ENCODE data around the gene MBD6.
A peak's percentile ranks its signal among the peaks of the same experiment; 100 is the strongest.
"Not testable (repeated sequence)": the region's sequence is repeated elsewhere in the genome, so short reads cannot be mapped to it uniquely, and the experiment has no call there.

The MBD6 gene

GRCh38 chr12:57515408-57515933 is 7.2 kb upstream of the MBD6 start:
- DNase-seq: no peak

GRCh38 chr12:57515934-57516541 is 6.6 kb upstream of the MBD6 start:
- no peak for DNase-seq

- DNase-seq: no peak
Observed at GRCh38 chr12:57516617-57517153, 5.9 kb upstream of the MBD6 start.

- DNase-seq: no peak
Observed at GRCh38 chr12:57517187-57517586, 5.4 kb upstream of the MBD6 start.

DNA sequence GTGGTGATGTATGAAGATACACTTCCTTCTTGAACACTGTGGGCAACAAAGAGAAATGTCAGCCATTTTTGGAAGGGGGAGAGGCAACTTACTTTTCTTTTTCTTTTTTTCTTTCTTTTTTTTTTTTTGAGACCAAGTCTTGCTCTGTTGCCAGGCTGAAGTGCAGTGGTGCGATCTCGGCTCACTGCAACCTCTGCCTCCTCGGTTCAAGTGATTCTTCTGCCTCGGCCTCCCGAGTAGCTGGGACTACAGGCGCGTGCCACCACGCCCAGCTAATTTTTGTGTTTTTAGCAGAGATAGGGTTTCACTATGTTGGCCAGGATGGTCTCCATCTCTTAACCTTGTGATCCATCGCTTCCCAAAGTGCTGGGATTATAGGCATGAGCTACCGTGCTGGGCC is 4.9 kb upstream of the MBD6 start:
- not testable (repeated sequence) for DNase-seq

GRCh38 chr12:57518176-57518919 is 4.3 kb upstream of the MBD6 start:
- no peak for DNase-seq

- DNase-seq: peak; percentile 54
Observed at GRCh38 chr12:57518920-57519795, 3.5 kb upstream of the MBD6 start.

DNA sequence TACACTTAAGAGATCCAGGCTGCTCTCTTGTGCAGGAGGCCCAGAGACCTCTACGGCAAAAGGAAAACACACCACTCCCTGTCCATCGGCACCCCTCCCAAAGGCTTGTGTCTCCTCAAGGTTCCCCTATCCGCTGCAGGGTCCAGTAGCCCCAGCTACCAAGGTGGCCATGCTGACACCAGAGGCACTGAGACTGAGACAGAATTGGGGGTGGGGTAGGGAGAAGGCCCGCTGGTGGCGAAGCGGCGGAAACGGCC is 2.9 kb upstream of the MBD6 start:
- DNase-seq: no peak

DNA sequence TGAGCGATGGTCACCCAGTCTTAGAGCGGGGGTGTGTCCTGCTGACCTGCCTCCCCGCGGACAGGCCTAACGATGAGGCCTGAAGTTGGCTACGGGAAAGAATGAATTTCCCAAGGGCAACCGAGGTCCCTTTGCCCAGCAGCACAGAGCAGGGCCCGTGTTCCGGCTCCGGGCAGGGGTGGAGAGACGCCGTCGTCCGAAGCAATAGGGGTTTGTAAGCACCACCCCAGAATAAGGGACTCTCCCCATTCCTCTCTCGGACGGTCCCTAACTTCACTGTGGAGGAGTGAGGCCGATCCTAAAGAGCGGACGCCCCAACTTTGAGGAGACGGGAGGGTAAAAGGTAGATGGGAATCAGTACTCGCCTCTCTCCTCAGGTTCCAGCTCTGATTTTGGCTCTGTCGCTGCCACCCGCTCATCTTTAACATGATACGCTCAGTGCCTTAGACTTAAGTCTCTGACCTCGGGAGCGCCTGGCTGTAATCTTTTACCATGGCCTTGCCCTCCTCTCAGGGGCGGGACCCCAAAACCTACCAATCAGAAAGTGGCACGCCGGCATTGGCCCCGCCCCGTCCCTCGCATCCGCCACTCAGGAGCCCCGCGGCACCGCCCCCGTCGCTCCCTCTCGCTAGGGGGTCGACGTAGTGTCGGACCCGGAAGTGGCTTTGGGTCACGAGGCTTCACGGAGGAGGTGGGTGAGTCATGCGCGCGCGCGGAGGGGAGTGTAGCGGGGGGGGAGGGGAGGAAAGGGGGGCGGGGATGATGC is 2.4 kb upstream of the MBD6 start, which contains the start of gene DDIT3:
Gene DDIT3, minus strand, starts transcription at position 462 of the 766 bp plus-strand sequence. CDS start 3,108 bp downstream, outside the sequence.
- DNase-seq: peak; percentile 99

DNA sequence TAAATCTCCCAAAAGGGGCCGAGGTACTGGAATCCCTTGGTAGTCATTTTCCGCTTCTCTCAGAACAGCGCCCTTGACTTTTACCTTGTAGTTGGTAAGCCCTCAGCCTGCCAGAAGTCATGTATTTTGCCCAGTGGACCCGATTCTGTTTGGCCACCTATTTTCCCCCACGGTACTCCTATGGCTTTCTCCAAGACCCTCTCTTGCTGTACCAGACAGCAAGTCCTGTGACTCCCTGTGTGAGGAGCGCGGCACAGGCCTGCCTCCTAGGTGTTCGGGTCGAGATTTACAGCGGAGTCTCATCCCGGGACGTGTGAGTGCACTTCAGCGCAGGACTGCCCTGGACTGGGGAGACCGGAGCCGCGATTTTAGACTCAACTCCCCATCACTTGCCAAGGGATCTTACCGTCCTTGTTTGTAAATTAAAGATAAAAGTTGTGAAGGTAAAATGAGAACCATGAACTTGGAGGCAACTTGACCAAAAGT is 1.1 kb upstream of the MBD6 start:
- peak; percentile 32 for DNase-seq

GRCh38 chr12:57522887-57523705 is 472 bp downstream of the MBD6 start:
- peak; percentile 36 for DNase-seq

- no peak for DNase-seq
Observed at GRCh38 chr12:57523706-57524614, 1.3 kb downstream of the MBD6 start.

- DNase-seq: no peak
Observed at GRCh38 chr12:57524814-57525614, 2.4 kb downstream of the MBD6 start.

DNA sequence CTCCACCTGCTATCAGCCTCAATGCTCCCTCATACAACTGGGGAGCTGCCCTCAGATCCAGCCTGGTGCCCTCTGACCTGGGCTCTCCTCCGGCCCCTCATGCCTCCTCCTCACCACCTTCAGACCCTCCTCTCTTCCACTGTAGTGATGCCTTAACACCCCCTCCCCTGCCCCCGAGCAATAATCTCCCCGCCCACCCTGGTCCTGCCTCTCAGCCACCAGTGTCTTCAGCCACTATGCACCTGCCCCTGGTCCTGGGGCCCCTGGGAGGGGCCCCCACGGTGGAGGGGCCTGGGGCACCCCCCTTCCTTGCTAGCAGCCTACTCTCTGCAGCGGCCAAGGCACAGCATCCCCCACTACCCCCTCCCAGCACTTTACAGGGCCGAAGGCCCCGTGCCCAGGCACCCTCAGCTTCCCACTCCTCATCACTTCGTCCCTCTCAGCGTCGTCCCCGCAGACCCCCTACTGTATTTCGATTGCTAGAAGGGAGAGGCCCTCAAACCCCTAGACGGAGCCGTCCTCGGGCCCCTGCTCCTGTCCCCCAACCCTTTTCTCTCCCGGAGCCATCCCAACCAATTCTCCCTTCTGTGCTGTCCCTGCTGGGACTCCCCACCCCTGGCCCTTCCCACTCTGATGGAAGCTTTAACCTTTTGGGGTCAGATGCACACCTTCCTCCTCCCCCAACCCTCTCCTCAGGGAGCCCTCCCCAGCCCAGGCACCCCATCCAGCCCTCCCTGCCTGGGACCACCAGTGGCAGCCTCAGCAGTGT is 3.2 kb downstream of the MBD6 start:
- DNase-seq: no peak

DNA sequence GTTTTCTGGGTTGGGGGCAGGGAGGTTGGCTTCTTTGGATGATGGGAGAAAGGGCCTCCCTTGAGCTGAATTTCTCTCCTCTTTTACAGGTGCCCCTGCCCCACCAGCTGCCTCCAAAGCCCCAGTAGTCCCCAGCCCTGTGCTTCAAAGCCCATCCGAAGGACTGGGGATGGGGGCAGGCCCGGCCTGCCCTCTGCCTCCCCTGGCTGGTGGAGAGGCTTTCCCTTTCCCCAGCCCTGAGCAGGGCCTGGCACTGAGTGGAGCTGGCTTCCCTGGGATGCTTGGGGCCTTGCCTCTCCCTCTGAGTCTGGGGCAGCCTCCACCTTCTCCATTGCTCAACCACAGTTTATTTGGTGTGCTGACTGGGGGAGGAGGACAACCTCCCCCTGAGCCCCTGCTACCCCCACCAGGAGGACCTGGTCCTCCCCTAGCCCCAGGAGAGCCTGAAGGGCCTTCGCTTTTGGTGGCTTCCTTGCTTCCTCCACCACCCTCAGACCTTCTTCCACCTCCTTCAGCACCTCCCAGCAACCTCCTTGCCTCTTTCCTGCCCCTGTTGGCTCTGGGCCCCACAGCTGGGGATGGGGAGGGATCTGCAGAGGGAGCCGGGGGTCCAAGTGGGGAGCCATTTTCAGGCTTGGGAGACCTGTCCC is 4.0 kb downstream of the MBD6 start:
- no peak for DNase-seq

DNA sequence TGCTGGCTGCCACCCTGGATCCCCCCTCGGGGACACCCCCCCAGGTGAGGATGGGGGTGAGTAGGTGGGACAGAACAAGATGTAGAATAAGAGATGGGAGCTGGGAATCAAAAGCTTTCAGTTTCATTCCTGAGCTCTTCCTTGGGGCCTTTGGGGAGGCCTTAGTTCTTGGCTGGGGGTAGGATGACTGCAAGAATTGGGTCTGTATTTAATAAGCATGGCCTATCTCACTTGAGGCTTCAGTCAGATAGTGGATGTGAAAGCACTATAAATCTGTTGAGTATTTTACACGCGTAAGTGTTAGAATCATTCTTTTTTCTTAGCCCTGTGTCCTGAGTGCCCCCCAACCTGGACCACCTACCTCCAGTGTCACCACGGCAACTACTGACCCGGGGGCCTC is 4.6 kb downstream of the MBD6 start:
- no peak for DNase-seq

- no peak for DNase-seq
Observed at GRCh38 chr12:57528176-57528575, 5.6 kb downstream of the MBD6 start.
